OCI-LY7 (cell line): ENCODE measurements around the gene ZNF474. TPM values are rescaled to one million over a fixed set of nuclear protein-coding genes. Genes with fewer than 3 reads are reported as not detected.

Source experiments
- BruUV-seq: library from RNA; stranded (reverse); fragments of 400-500 nt; replicated peaks from 2 replicates; lab custom pipeline; 2021; lab: Mats Ljungman, UMichigan
- CTCF ChIA-PET: fragments of 300-600 bp; sonication (Branson Sonifier 250); formaldehyde crosslinking; loops from one replicate; lab custom pipeline; 2022; ENCODE audit warnings: antibody characterized with exemption; ENCODE audit not compliant: unreplicated experiment; lab: Charles Lee
- POLR2A ChIA-PET: fragments of 300-600 bp; sonication (Branson Sonifier 250); formaldehyde crosslinking; loops from one replicate; lab custom pipeline; 2022; ENCODE audit warnings: antibody characterized with exemption; lab: Charles Lee
- DNase-seq: peaks from one replicate; pipeline ENCODE4 v3.0.0-alpha.2; 2015; ENCODE audit warnings: low spot score
- H2AFZ ChIP-seq: fragments of 200-600 bp; sonication (generic), shearing (Covaris generic); 2 replicates; pipeline ENCODE4 v1.6.1; 2014; ENCODE audit warnings: mild to moderate bottlenecking, antibody characterized with exemption, low read length, moderate library complexity
- H3K27ac ChIP-seq: fragments of 200-600 bp; sonication (generic); 2 replicates; pipeline ENCODE4 v1.5.1; 2014; ENCODE audit warnings: mixed run types, low read depth, mild to moderate bottlenecking, moderate library complexity, low read length, inconsistent platforms; ENCODE audit not compliant: poor library complexity, severe bottlenecking
- H3K36me3 ChIP-seq: fragments of 200-600 bp; sonication (generic); 2 replicates; pipeline ENCODE4 v1.6.1; 2014; ENCODE audit warnings: mild to moderate bottlenecking, antibody characterized with exemption, low read length, moderate library complexity, mixed read lengths; ENCODE audit not compliant: insufficient read depth
- H3K4me1 ChIP-seq: fragments of 200-600 bp; sonication (generic); 2 replicates; pipeline ENCODE4 v1.5.1; 2014; ENCODE audit warnings: mild to moderate bottlenecking, low read length; ENCODE audit not compliant: insufficient read depth, poor library complexity, severe bottlenecking
- H3K4me2 ChIP-seq: fragments of 200-600 bp; sonication (generic); 2 replicates; pipeline ENCODE4 v1.6.1; 2014; ENCODE audit warnings: mild to moderate bottlenecking, low read length
- H3K4me3 ChIP-seq: fragments of 200-600 bp; sonication (generic); 2 replicates; pipeline ENCODE4 v1.5.1; 2014; ENCODE audit warnings: mild to moderate bottlenecking, low read depth, low read length; ENCODE audit not compliant: poor library complexity, severe bottlenecking
- H3K79me2 ChIP-seq: fragments of 200-600 bp; sonication (generic); 2 replicates; pipeline ENCODE4 v1.6.1; 2016; ENCODE audit warnings: low read depth, mild to moderate bottlenecking, low read length, moderate library complexity, mixed read lengths; ENCODE audit not compliant: insufficient read depth
- H3K9me2 ChIP-seq: fragments of 200-600 bp; sonication (generic); 2 replicates; pipeline ENCODE4 v1.6.1; 2016; ENCODE audit warnings: mild to moderate bottlenecking, low read length, mixed read lengths; ENCODE audit not compliant: insufficient read depth
- H3K9me3 ChIP-seq: fragments of 200-600 bp; sonication (generic); 2 replicates; pipeline ENCODE4 v1.6.1; 2014; ENCODE audit warnings: mild to moderate bottlenecking, mixed run types, low read length, mixed read lengths
- H4K20me1 ChIP-seq: fragments of 200-600 bp; sonication (generic); 2 replicates; pipeline ENCODE4 v1.6.1; 2014; ENCODE audit warnings: mild to moderate bottlenecking, antibody characterized with exemption, low read length, moderate library complexity, mixed read lengths; ENCODE audit not compliant: insufficient read depth
- EZH2phosphoT487 ChIP-seq: fragments of 200-600 bp; sonication (generic); IDR thresholded peaks from 2 replicates; pipeline ENCODE4 v1.6.1; 2018; ENCODE audit warnings: low read depth, borderline replicate concordance, mild to moderate bottlenecking, mixed run types, antibody characterized with exemption, low read length, moderate library complexity, mixed read lengths
- intact Hi-C: fragments of 100-400 bp; cut with micrococcal nuclease; formaldehyde crosslinking; loops from one replicate; pipeline ENCODE4 v1.10.0; 2022; ENCODE audit not compliant: unreplicated experiment
- total RNA-seq, 2 experiments: library from RNA; depleted of rRNA in 1 of 2; stranded (reverse); fragments of >200 nt in 1 of 2; shearing (Covaris generic) in 1 of 2; gene quantifications; 2 replicates each; pipeline ENCODE4 v1.2.3, GENCODE V29; 2014 to 2022
- TF ChIP-seq, protein P1 (sequence below): fragments of 200-600 bp; sonication (generic); conservative IDR thresholded peaks from 2 replicates; pipeline ENCODE4 v1.5.1; 2014; ENCODE audit warnings: mild to moderate bottlenecking, antibody characterized with exemption, low read length, moderate library complexity, mixed read lengths

Gene ZNF474
- total RNA-seq, 2 experiments from 2014 or later, result not detected

DNA sequence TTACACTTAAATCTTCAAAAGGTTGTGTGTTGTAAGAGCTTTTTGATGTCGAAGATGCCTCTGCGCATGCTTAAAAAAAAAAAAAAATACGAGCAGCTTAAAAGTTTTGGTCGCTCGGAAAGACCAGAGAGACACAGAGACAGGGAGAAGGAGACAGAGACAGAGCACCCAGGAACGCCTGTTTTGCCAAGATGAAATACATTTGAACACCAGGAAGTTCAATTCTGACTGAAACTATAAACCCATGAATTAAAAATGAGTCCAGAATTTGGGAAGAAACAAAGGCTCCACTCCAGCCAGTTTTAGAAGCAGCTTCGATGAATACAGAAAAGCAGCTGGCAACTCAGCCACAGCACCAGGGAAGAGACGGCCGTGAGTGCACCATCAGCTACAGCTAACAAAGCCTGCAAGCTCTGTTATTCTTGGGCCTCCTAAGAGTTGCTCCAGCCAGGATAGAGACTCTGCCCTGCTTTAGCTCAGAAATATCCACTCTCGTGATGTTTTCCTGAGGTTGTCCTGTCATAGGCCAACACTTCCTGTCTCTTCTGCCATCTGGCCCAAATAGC, 2.5 kb upstream of the ZNF474 start:
- H3K4me2 ChIP-seq, result no peak overlapping the region
- TF ChIP-seq EZH2phosphoT487, result no peak
- TF ChIP-seq, protein P1, sequence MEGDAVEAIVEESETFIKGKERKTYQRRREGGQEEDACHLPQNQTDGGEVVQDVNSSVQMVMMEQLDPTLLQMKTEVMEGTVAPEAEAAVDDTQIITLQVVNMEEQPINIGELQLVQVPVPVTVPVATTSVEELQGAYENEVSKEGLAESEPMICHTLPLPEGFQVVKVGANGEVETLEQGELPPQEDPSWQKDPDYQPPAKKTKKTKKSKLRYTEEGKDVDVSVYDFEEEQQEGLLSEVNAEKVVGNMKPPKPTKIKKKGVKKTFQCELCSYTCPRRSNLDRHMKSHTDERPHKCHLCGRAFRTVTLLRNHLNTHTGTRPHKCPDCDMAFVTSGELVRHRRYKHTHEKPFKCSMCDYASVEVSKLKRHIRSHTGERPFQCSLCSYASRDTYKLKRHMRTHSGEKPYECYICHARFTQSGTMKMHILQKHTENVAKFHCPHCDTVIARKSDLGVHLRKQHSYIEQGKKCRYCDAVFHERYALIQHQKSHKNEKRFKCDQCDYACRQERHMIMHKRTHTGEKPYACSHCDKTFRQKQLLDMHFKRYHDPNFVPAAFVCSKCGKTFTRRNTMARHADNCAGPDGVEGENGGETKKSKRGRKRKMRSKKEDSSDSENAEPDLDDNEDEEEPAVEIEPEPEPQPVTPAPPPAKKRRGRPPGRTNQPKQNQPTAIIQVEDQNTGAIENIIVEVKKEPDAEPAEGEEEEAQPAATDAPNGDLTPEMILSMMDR, result no peak
- ChIA-PET CTCF (no interaction called here), POLR2A (no interaction called here)
- H4K20me1 ChIP-seq, result no peaks in the 10 kb centered on the region
- no peak overlapping the region for H3K27ac ChIP-seq
- H3K4me3 ChIP-seq, result no peak overlapping the region
- no peaks in the 10 kb centered on the region for H3K9me2 ChIP-seq
- no TSS peak for BruUV-seq
- no peaks in the 10 kb centered on the region for H3K36me3 ChIP-seq
- no peaks in the 10 kb centered on the region for H3K9me3 ChIP-seq
- intact Hi-C loops, result no loop called here
- H2AFZ ChIP-seq, result no peak overlapping the region
- H3K4me1 ChIP-seq, result no peaks in the 10 kb centered on the region
- H3K79me2 ChIP-seq, result no peaks in the 10 kb centered on the region
- no peak for DNase-seq

DNA sequence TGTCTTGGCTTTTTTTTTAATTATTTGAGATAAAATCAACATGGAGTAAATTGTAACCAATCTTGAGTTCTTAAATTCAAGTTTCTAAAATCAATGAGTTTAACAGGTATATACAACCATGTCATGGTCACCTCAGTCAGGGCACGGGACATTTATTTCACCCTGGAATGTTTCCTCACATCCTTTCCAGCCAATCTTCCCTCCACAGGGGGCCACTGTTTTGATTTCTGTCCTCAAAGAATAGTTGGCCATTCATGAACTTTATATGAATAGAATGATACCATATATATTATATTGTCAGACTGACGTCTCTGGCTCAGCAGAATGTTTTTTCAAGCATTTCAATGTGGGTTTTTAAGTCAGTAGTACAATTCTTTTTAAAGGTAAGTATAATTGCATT, 806 bp downstream of the ZNF474 start:
- Histone ChIP-seq H3K9me3 (no peaks in the 10 kb centered on the region), H3K9me2 (no peaks in the 10 kb centered on the region), H3K79me2 (no peaks in the 10 kb centered on the region), H4K20me1 (no peaks in the 10 kb centered on the region), H2AFZ (no peak overlapping the region), H3K4me1 (no peaks in the 10 kb centered on the region), H3K4me2 (no peak overlapping the region), H3K27ac (no peak overlapping the region), H3K36me3 (no peaks in the 10 kb centered on the region), H3K4me3 (no peak overlapping the region)
- BruUV-seq, result no TSS peak
- CTCF ChIA-PET, result no interaction called here
- DNase-seq, result no peak
- POLR2A ChIA-PET, result no interaction called here
- no peak for TF ChIP-seq EZH2phosphoT487
- TF ChIP-seq, protein P1, result no peak
- intact Hi-C loops, result no loop called here

DNA sequence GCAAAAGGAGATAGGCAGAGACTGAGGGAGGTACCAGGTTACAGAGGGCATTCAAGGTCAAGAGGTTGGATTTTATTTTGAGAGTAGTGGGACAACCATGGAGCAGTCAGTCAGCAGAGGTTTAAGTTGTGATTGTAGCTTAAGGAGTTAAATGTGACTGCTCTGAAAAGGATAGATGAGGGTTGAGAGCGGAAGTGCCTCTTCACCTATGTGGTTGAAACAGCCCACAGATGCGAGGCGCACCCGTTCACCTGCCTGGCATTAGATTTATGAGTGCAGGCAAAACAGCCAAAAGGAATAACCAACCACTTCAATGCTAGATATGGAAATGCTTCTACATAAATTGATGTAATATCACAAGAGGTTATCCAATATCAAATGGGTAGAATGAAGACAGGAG, 8.4 kb downstream of the ZNF474 start:
- no peak overlapping the region for H2AFZ ChIP-seq
- TF ChIP-seq EZH2phosphoT487, result no peak
- TF ChIP-seq, protein P1, result no peak
- H3K27ac ChIP-seq, result no peak overlapping the region
- no TSS peak for BruUV-seq
- H3K79me2 ChIP-seq, result no peaks in the 10 kb centered on the region
- H3K4me3 ChIP-seq, result no peak overlapping the region
- H4K20me1 ChIP-seq, result no peaks in the 10 kb centered on the region
- no peak overlapping the region for H3K4me2 ChIP-seq
- CTCF ChIA-PET, result no interaction called here
- POLR2A ChIA-PET, result interaction anchor here (0.7 kb wide), 1 partner anchor 681 kb away, joined by 6 read pairs; no protein-coding TSS in a partner anchor
- H3K36me3 ChIP-seq, result no peaks in the 10 kb centered on the region
- intact Hi-C loops, result no loop called here
- H3K9me3 ChIP-seq, result no peaks in the 10 kb centered on the region
- H3K9me2 ChIP-seq, result no peaks in the 10 kb centered on the region
- DNase-seq, result no peak
- no peaks in the 10 kb centered on the region for H3K4me1 ChIP-seq
